Activated naive CD8-positive, alpha-beta T cell treated with anti-CD3 and anti-CD28 coated beads, Interleukin-2, amount 10 ng/mL, durations not matched to agents 7 days and 5 days (primary cell): ENCODE measurements around the gene SDCCAG8. TPM values are rescaled to one million over a fixed set of nuclear protein-coding genes. Genes with fewer than 3 reads are reported as not detected.

Experiments
- ATAC-seq: fragments of 150-1000 bp; cut with Tn5 transposase; one replicate; pipeline ENCODE4 v1.10.0; 2021; ENCODE audit warnings: low read depth, moderate library complexity
- POLR2A ChIA-PET: fragments of 350-600 bp; sonication (Branson Sonifier 250); formaldehyde crosslinking; loops from one replicate; lab custom pipeline; 2021; ENCODE audit warnings: antibody characterized with exemption; lab: Charles Lee
- DNase-seq: peaks from one replicate; pipeline ENCODE4 v3.0.0; 2021
- H3K27ac Mint-ChIP-seq: one replicate; pipeline ENCODE4 v1.8.0; 2022; ENCODE audit warnings: mild to moderate bottlenecking, mixed read lengths
- H3K27me3 Mint-ChIP-seq: one replicate; pipeline ENCODE4 v1.8.0; 2022; ENCODE audit warnings: mild to moderate bottlenecking, moderate library complexity, mixed read lengths
- H3K36me3 Mint-ChIP-seq: one replicate; pipeline ENCODE4 v1.8.0; 2021; ENCODE audit warnings: mild to moderate bottlenecking, mixed read lengths
- H3K4me1 Mint-ChIP-seq: one replicate; pipeline ENCODE4 v1.8.0; 2021; ENCODE audit warnings: mixed read lengths
- H3K4me3 Mint-ChIP-seq: one replicate; pipeline ENCODE4 v1.8.0; 2022; ENCODE audit warnings: mild to moderate bottlenecking, moderate library complexity, mixed read lengths
- H3K9me3 Mint-ChIP-seq: one replicate; pipeline ENCODE4 v1.8.0; 2021; ENCODE audit warnings: mixed read lengths
- microRNA-seq: library from miRNA; unstranded; fragments of <30 nt; microRNA quantifications from one replicate; pipeline ENCODE4 v1.2.0, GENCODE V29; 2022
- total RNA-seq, 2 experiments: library from RNA; stranded (reverse); gene quantifications; one replicate each; pipeline ENCODE4 v1.2.3, GENCODE V29; 2021

Gene SDCCAG8
- total RNA-seq, 2 experiments from 2014 or later, result 27.3 to 32.7 TPM

DNA sequence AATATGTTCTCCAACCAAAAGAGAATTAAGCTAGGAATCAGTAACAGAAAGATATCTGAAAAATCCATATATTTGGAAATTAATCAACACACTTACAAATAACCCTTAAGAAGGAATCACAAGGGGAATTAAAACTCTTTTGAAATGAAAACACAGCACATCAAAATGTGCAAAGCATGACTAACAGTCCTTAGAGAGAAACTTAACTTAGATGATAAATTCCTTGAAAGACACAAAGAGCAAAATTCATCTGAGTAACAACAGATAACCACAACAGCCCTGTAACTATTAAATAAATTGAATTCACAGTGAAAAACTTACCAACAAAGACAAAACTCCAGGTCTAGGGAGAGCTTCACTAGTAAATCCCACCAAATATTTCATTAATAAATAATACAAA, 283.8 kb downstream of the SDCCAG8 start:
- H3K27ac Mint-ChIP-seq, result no peak overlapping the region
- no peak for DNase-seq
- POLR2A ChIA-PET, result no interaction called here
- peaks cover 24% of the 10 kb centered on the region for H3K36me3 Mint-ChIP-seq
- no peaks in the 10 kb centered on the region for H3K4me1 Mint-ChIP-seq
- no peak overlapping the region for H3K4me3 Mint-ChIP-seq
- no peaks in the 10 kb centered on the region for H3K27me3 Mint-ChIP-seq
- no peak for ATAC-seq
- peaks cover 3% of the 10 kb centered on the region for H3K9me3 Mint-ChIP-seq

DNA sequence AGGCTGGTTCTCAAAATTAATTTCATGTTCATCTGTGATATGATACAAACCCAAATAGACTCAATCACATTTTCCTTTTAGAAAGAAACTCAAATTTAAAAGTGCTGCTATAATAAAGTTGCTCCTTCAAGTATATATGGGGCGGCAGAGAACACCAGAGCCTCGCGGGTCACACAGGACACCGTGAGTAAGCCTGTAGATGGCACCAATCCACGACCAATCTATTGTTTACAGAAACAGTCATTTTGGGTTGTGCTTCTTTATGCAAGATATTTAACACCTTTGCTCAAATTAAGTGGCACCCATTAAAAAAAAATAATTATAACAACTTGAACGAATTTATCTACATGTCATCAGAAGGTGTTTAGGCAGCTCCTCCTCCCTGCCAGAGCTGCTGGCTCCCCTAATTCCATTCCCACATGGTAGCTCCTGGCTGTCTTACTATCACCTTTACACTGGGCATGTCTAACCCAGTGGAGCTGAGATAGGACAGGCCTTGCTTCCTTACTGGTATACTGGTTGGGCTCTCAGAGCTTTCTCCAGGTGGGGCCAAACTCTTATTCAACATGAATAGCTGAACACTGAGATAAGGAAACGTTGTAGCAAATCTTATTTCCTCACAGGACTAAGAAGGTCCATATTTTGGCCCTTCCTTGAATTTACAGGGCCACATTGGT, 287.0 kb downstream of the SDCCAG8 start:
- H3K9me3 Mint-ChIP-seq, result peaks cover 2% of the 10 kb centered on the region
- POLR2A ChIA-PET, result no interaction called here
- H3K27me3 Mint-ChIP-seq, result no peaks in the 10 kb centered on the region
- no peak for DNase-seq
- H3K4me1 Mint-ChIP-seq, result no peaks in the 10 kb centered on the region
- H3K4me3 Mint-ChIP-seq, result no peak overlapping the region
- no peak overlapping the region for H3K27ac Mint-ChIP-seq
- peaks cover 19% of the 10 kb centered on the region for H3K36me3 Mint-ChIP-seq
- ATAC-seq, result no peak

DNA sequence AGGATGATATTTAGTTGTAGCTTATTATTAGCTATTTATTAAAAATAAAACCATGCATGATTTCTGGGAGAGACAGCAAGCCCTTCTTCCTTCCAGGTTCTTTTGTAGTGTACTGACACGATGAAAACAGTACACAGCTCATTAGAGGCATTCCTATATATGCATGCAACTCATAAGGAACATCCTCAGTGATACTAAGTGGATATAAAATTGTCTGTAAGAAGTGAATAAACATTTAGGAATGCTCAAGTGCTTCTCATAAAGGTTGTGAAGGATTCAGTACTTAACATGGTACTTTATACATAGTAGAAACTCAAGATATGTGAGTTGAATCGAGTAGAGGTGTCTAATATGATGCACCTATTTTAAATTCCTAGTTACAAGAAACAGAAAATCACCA, 287.7 kb downstream of the SDCCAG8 start:
- H3K4me1 Mint-ChIP-seq, result no peaks in the 10 kb centered on the region
- no peak overlapping the region for H3K27ac Mint-ChIP-seq
- no peak for ATAC-seq
- POLR2A ChIA-PET, result no interaction called here
- H3K4me3 Mint-ChIP-seq, result no peak overlapping the region
- DNase-seq, result no peak
- H3K27me3 Mint-ChIP-seq, result no peaks in the 10 kb centered on the region
- H3K9me3 Mint-ChIP-seq, result peaks cover 2% of the 10 kb centered on the region
- peaks cover 17% of the 10 kb centered on the region for H3K36me3 Mint-ChIP-seq

DNA sequence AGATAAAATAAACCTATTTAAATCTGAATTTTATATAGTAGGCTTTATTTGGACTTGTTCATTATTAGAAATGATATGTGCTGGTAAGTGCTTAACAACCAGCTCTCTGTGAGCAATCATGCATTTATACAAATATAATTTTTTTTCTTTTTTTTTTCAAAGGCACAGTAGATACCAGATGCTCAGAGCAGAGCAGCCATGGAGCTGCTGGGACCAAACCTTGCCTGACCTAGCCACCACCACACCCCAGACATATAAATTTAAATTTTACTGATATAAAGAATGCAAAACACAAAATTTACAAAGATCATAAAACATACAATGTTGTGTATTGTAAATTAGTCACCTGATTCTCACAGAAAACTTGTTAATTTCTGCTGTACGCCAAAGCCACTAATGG, 290.6 kb downstream of the SDCCAG8 start:
- peaks cover 18% of the 10 kb centered on the region for H3K36me3 Mint-ChIP-seq
- DNase-seq (no peak), ATAC-seq (no peak)
- no peaks in the 10 kb centered on the region for H3K27me3 Mint-ChIP-seq
- H3K4me1 Mint-ChIP-seq, result peaks cover 4% of the 10 kb centered on the region
- H3K4me3 Mint-ChIP-seq, result no peak overlapping the region
- peaks cover 2% of the 10 kb centered on the region for H3K9me3 Mint-ChIP-seq
- no peak overlapping the region for H3K27ac Mint-ChIP-seq
- POLR2A ChIA-PET, result no interaction called here

DNA sequence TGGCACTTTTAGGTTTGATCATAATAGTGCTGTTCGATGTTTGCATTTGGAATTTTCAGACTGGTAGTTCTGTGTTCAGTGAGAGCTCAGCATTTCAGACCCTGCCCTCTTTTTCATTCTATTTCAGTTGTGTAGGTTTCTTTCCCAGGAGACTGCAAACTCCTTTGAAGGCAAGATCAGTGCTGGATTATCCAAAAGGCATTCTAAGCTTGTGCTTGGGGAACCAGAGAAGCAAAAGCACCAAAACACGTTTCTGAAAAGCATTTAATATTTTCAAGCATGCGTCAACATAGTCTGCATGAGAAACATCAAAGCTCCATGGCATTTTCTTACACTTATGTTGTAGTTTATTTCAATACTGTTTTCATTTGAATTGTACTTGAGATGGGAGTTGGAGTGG, 292.1 kb downstream of the SDCCAG8 start:
- no peak for DNase-seq
- POLR2A ChIA-PET, result no interaction called here
- Mint-ChIP-seq H3K9me3 (peaks cover 2% of the 10 kb centered on the region), H3K4me1 (peaks cover 4% of the 10 kb centered on the region), H3K4me3 (no peak overlapping the region), H3K36me3 (peaks cover 16% of the 10 kb centered on the region), H3K27ac (no peak overlapping the region), H3K27me3 (no peaks in the 10 kb centered on the region)
- no peak for ATAC-seq

DNA sequence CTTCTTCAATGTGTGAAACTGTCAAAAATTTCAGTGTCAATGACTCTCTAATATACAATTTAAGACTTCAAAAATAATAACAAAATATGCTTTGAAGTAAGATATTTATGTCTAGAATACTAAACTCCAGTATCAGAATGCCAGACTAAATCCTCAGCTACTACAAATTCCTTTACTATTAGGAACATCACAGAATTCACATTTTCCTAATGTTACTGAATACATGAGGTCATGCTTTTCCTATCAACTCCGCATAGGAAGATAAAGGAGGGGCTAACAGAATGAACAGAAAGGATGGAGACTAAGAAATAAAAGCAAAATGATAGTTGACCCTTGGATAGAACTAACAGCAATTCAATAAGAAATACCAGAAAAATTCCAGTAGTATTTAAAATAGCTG, 292.7 kb downstream of the SDCCAG8 start:
- POLR2A ChIA-PET, result no interaction called here
- H3K4me1 Mint-ChIP-seq, result peaks cover 4% of the 10 kb centered on the region

DNA sequence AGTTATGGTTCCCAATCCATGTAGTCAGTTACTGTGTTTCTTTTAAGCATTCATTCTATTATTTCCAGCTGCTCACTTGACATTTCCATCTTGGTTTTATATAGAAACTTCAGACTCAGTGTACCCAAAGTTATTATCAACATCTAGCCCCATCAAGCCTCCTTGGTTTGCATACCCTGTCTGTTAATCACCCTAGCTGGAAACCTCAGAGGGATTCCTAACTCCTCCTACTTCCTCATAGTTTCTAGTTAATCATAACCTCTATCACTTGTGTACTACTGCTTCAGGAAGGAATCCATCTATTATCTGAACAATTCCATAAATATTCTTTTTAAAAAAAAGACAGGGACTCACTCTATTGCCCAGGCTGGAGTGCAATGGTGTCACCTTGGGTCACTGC, 293.3 kb downstream of the SDCCAG8 start:
- H3K27ac Mint-ChIP-seq, result no peak overlapping the region
- ATAC-seq (no peak), DNase-seq (no peak)
- H3K36me3 Mint-ChIP-seq, result peaks cover 9% of the 10 kb centered on the region
- peaks cover 2% of the 10 kb centered on the region for H3K9me3 Mint-ChIP-seq
- POLR2A ChIA-PET, result no interaction called here
- H3K4me1 Mint-ChIP-seq, result peaks cover 4% of the 10 kb centered on the region
- H3K4me3 Mint-ChIP-seq, result no peak overlapping the region
- H3K27me3 Mint-ChIP-seq, result no peaks in the 10 kb centered on the region

More for the DNA sequence above, 292.7 kb downstream of the SDCCAG8 start:
- ATAC-seq (no peak), DNase-seq (no peak)
- H3K9me3 Mint-ChIP-seq, result peaks cover 2% of the 10 kb centered on the region
- no peak overlapping the region for H3K27ac Mint-ChIP-seq
- no peaks in the 10 kb centered on the region for H3K27me3 Mint-ChIP-seq
- no peak overlapping the region for H3K4me3 Mint-ChIP-seq
- peaks cover 14% of the 10 kb centered on the region for H3K36me3 Mint-ChIP-seq

Small RNA genes within 50 kb of the gene (microRNA-seq; reads per million reads assigned to microRNA genes)
- gene MIR4677, result not detected

Other genes starting within 250 kb of the SDCCAG8 start
- gene CEP170, start 760 bp upstream of the SDCCAG8 start, total RNA-seq, result 10 to 100 TPM; 36.1 to 37.8 TPM